Hematopoietic multipotent progenitor cell treated with erythropoietin and hydrocortisone succinate and interleukin-3 and kit ligand, for 6 days (in vitro differentiated cells): ENCODE measurements around the gene MICALL2.

ENCODE experiments used
- DNase-seq: peaks from one replicate; pipeline ENCODE4 v3.0.0-alpha.2; 2015

MICALL2 gene

GRCh38 chr7:1492640-1493039 lies 33.4 kb upstream of the MICALL2 start:
- no peak for DNase-seq

DNA sequence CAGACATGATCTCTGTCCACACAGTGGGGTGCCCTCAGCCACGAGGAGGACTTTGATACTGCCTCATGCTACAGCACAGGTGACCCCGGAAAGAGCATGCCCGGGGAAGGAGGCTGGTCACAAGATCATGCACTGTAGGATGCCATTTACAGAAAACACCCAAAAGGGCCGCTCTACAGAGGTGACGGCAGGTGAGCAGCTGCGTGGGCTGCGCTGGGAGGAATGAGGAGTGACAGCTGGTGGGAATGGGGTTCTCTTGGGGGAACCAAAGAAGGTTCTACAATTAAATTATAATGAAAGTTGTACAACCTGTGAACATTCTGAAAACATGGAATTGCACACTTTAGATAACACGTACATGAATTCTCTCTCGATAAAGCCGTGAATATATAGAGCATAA lies 33.0 kb upstream of the MICALL2 start:
- no peak for DNase-seq

DNA sequence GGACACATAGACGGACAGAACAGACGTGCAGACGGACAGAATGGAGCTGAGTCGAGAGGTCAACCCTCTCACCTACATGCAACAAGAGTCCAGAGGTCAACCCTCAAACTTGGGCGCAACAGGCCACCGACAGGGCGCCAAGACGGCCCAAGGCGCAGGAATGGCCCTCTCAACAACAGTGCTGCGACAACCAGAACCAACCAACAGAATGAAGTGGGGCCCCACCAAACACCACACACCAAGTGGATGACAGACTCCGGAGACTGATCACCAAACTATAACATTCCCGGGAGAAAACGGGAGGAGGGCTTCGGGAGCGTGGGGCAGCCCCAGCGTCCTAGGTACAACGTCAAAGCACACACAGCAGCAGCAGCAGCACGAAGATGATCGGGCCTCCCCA lies 31.6 kb upstream of the MICALL2 start:
- no peak for DNase-seq

DNA sequence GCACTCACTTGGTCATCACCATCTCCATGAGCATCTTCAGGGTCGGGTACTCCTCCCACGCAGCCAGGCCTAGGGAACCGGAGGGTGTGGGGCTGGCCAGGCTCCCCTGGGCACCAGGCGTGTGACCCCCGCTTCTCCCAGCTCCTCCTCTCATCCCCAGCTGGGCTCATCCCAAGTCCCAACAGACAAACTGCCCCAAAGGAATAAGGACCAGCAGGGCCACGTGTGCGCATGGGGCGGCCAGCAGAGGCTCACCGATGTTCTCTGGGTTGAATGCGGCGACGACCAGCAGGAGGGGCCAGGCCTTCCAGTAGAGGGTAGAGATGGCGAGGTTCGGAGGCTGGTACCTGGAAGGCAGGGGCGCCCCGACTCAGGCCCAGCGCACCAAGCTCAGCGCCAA lies 30.1 kb upstream of the MICALL2 start:
- no peak for DNase-seq

DNA sequence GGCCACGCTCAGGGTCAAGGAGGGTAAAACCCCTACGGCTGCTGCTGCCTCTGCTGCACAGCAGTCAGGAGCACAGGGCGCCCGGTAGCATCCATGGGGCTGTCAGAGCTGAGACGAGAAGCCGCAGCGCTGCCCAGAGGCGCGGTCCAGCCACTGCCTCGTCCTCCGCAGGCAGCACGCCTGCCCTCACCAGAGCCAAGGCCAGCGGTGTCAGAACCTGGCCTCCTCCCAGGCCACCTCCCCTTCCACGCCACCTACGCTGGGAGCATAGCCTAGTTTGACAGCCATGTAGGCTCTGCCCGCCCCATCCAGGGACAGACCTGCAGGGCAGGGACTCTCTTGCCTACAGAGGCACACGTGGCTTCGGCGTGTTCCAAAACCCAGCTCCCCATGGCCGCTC lies 28.7 kb upstream of the MICALL2 start:
- no peak for DNase-seq

- DNase-seq = no peak
These were observed 28.2 kb upstream of the MICALL2 start for GRCh38 chr7:1487466-1487865.

GRCh38 chr7:1486571-1486970 lies 27.3 kb upstream of the MICALL2 start:
- no peak for DNase-seq

- no peak for DNase-seq
These were observed 25.9 kb upstream of the MICALL2 start for GRCh38 chr7:1485156-1485555.

GRCh38 chr7:1484569-1484968 lies 25.3 kb upstream of the MICALL2 start:
- no peak for DNase-seq

- DNase-seq = no peak
These were observed 24.6 kb upstream of the MICALL2 start for GRCh38 chr7:1483536-1484505.

DNA sequence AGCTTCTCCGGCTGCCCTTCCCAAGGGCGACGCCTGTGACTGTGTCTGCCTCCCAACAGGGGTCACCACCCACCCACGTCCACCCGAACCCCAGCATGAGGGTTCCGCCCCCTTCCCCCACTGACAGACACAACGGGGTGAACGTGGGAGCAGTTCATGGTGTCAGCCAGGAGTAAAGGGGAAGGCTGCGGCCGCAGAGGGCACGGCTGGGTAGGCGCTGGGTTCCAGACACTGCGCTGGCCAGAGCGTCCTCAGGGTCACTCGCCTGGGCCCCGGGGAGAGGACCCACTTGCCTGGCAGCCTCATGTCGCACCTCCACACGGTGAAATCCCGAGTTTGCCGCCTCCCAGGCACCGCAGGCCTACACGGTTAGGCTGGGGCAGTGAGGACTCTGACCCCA lies 23.8 kb upstream of the MICALL2 start:
- DNase-seq = no peak

DNA sequence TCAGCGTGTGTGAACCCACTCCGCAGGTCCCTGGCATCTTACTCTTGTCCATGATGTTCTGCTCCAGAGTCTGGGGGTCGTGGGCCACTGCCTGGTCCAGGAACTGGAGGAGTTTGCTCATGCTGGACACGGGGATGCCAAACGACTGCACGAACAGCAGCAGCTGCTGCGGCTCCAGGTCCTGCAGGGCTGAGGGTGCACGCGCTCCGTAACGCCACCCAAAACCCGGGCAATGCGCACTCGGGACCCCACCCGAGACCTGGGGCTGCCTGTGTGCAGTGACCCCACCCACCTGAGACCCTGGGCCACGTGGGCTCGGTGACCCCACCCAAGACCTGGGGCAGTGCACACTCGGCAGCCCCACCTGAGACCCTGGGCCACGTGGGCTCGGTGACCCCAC lies 22.0 kb upstream of the MICALL2 start:
- no peak for DNase-seq

DNA sequence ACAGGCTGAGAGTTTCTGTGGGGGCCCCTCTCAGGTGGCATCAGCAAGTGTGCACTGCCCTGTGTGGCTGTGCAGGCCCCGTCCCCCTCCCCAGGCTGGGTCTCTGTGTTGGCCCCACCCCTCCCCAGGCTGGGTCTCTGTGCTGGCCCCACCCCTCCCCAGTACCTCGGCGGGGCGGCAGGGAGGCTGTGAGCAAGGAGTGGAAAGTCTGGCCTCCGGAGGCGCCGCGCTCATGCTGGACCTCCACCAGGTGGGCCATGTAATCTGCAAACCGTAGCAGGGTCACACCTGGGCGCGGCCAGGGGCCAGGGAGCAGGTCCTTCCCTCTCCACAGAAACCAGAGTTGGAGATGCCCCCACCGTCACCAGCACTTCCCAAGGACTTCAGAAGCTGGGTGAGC lies 21.4 kb upstream of the MICALL2 start:
- no peak for DNase-seq

GRCh38 chr7:1479287-1479686 lies 20.0 kb upstream of the MICALL2 start:
- DNase-seq = no peak

- no peak for DNase-seq
These were observed 19.2 kb upstream of the MICALL2 start for GRCh38 chr7:1478480-1478879.

- no peak for DNase-seq
These were observed 17.6 kb upstream of the MICALL2 start for GRCh38 chr7:1476859-1477258.

DNA sequence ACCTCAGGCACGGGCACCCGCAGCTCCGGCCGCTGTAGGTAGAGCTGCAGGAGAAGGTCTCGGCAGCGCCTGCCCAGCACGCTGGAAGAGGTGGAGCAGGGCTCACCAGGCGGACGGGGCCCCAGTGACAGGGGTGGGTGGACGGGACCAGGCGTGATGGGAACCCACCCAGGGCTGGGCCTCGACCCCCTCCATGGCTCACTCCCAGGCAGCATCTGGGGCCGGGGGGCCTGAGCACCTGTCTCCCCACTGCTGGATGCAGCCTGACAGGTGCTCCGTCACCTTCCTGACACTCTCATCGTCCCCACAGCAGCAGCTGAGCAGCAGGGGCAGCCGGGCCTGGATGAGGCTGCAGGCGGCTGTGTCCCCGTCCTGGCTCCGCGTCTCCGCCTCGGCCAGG lies 16.7 kb upstream of the MICALL2 start:
- DNase-seq = no peak

DNA sequence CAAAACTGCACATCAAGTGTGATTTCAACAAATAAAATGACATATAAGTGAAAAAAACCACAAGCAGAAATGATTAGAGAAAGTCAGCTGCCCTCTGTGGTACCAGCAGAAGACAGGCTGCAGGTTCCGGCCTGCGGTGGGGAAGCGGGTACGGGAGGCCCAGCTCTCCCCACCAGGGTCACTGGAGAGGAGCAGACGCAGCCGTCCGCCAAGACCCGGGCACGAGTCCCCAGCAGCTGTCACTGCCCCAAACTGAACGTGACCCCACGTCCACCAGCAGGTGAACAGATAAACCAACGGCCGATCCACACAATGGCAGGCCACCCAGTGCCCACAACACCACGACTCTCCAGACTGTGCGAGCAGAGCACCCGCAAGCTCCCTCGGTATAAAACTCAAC lies 16.1 kb upstream of the MICALL2 start:
- DNase-seq = no peak

GRCh38 chr7:1474736-1475135 lies 15.5 kb upstream of the MICALL2 start:
- DNase-seq = no peak

GRCh38 chr7:1473864-1474512 lies 14.7 kb upstream of the MICALL2 start:
- peak; percentile 94 for DNase-seq

GRCh38 chr7:1470901-1471300 lies 11.6 kb upstream of the MICALL2 start:
- no peak for DNase-seq

GRCh38 chr7:1468643-1469298 lies 9.5 kb upstream of the MICALL2 start:
- DNase-seq = no peak

DNA sequence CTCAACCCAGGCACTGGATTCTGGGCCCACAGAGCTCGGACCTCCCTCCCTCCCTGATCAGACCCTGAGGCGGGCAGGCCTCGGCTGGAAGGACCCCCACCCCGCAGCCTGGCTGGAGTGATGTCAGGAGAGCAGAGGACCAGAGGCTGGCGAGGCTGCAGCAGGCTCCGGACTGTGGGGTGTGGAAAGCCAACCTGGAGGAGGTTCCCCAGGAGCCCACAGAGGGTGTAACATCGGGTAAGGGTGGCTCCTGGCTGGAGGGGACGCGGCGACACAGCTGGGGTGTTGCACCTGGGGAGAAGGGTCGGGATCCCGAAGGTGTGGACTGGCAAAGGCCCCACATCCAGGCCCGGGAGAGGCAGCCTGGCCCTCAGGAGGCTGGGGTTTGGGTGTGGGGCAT lies 8.9 kb upstream of the MICALL2 start:
- DNase-seq = no peak
